ENCODE data around the gene KRT8.

The KRT8 gene

DNA sequence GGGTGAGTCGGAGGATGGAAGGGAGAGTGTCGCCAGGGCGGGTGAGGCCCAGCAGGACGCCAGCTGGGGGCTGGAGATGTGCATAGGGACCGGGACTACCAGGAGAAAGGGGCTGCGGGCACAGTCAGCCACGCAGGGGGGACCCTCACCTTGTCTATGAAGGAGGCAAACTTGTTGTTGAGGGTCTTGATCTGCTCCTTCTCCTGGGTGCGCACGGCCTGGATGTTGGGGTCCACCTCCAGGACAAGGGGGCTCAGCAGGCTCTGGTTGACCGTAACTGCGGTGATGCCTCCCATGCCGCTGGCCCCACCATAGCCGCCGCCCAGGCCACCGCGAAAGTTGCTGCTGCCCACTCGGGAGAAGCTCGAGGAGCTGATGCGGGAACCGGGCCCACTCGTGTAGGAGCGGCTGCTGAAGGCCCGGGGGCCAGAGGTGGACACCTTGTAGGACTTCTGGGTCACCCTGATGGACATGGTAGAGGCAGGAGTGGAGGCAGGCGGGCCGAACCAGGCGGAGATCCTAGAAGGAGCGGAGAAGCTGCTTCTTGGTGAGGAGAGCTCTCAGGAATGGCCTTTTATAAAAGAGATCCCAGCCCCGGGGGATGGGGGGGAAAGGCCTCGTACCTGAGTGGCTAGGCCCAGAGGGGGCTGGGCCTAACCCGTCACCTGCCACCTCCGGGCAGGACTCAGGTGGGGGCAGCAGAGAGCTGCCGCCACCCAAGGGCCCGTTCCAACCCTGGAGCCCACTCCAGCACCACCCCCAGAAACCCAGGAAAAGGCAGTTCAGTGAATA is at the start of gene KRT8:
TSS of gene KRT8 (minus strand) at position 568 of the 792 bp plus-strand sequence. CDS start at position 473, 95 bp downstream.
- TF ChIP-seq EP300 (IDR thresholded peaks at IDR 0.05; ENCODE audit: borderline replicate concordance) (peak; percentile 12; the same call in 1 of the 2 replicates), ZBTB7A (IDR thresholded peaks at IDR 0.05; ENCODE audit: low read depth) (peak; percentile 87; the same call in 1 of the 2 replicates), TCF12 (IDR thresholded peaks at IDR 0.05; ENCODE audit: low read depth) (peak; percentile 72), FOXM1 (IDR thresholded peaks at IDR 0.05; ENCODE audit: borderline replicate concordance, low read depth) (0 out of 2 replicates have a peak, but pooled peaks have one; percentile 32), RAD21 (IDR thresholded peaks at IDR 0.05; ENCODE audit: low read depth) (peak; percentile 92), CREB1 (IDR thresholded peaks at IDR 0.05; ENCODE audit: low read depth) (0 out of 2 replicates have a peak, but pooled peaks have one; percentile 36), TAF1 (IDR thresholded peaks at IDR 0.05; ENCODE audit: low read depth) (peak; percentile 97), NFIC (IDR thresholded peaks at IDR 0.05) (peak; percentile 49)
- TF ChIP-seq, protein P1, sequence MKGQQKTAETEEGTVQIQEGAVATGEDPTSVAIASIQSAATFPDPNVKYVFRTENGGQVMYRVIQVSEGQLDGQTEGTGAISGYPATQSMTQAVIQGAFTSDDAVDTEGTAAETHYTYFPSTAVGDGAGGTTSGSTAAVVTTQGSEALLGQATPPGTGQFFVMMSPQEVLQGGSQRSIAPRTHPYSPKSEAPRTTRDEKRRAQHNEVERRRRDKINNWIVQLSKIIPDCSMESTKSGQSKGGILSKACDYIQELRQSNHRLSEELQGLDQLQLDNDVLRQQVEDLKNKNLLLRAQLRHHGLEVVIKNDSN (IDR thresholded peaks at IDR 0.05) = peak; percentile 40; the same call in 1 of the 2 replicates
- TF ChIP-seq, protein P2, sequence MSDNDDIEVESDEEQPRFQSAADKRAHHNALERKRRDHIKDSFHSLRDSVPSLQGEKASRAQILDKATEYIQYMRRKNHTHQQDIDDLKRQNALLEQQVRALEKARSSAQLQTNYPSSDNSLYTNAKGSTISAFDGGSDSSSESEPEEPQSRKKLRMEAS (IDR thresholded peaks at IDR 0.05) = peak; percentile 36; the same call in 1 of the 2 replicates

DNA sequence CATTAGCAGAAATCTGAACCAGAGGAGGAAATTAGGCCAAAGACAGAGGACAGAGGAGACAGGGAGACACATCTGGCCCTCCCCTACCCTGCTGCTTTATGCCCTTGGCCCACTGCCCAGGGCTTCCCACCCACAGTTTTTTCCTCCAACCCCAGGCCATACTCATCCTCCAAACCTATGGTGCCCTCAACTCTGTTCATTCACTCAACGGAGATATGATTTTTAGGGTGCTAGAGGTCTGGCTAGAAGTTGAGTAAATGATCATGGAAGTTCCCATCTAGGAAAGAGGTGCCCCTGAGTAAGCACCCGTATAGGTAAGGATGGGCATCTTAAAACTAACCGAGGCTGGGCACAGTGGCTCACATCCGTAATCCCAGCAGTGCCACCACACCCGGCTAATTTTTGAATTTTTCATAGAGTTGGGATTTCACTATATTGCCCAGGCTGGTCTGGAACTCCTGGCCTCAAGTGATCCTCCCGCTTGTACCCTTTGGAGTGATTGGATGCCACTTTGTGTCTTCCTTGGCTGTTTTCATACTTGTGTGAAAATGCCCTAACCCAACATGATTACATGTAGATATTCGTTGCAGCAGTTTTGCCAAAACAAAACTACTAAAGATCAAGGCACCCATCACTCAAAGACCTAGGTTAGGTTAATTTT is 48.4 kb upstream of the KRT8 start:
- TF ChIP-seq FOXM1 (IDR thresholded peaks at IDR 0.05; ENCODE audit: borderline replicate concordance, low read depth) = no peak
- TF ChIP-seq, protein P3, sequence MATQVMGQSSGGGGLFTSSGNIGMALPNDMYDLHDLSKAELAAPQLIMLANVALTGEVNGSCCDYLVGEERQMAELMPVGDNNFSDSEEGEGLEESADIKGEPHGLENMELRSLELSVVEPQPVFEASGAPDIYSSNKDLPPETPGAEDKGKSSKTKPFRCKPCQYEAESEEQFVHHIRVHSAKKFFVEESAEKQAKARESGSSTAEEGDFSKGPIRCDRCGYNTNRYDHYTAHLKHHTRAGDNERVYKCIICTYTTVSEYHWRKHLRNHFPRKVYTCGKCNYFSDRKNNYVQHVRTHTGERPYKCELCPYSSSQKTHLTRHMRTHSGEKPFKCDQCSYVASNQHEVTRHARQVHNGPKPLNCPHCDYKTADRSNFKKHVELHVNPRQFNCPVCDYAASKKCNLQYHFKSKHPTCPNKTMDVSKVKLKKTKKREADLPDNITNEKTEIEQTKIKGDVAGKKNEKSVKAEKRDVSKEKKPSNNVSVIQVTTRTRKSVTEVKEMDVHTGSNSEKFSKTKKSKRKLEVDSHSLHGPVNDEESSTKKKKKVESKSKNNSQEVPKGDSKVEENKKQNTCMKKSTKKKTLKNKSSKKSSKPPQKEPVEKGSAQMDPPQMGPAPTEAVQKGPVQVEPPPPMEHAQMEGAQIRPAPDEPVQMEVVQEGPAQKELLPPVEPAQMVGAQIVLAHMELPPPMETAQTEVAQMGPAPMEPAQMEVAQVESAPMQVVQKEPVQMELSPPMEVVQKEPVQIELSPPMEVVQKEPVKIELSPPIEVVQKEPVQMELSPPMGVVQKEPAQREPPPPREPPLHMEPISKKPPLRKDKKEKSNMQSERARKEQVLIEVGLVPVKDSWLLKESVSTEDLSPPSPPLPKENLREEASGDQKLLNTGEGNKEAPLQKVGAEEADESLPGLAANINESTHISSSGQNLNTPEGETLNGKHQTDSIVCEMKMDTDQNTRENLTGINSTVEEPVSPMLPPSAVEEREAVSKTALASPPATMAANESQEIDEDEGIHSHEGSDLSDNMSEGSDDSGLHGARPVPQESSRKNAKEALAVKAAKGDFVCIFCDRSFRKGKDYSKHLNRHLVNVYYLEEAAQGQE (IDR thresholded peaks at IDR 0.05; ENCODE audit: low read depth) = no peak
- TF ChIP-seq RAD21 (IDR thresholded peaks at IDR 0.05; ENCODE audit: low read depth) = no peak
- TF ChIP-seq, protein P1 (IDR thresholded peaks at IDR 0.05) = no peak
- no peak for TF ChIP-seq TAF1 (IDR thresholded peaks at IDR 0.05; ENCODE audit: low read depth)
- no peak for TF ChIP-seq NFIC (IDR thresholded peaks at IDR 0.05)
- TF ChIP-seq YY1 (IDR thresholded peaks at IDR 0.05; ENCODE audit: low read depth) = no peak
- TF ChIP-seq CREB1 (IDR thresholded peaks at IDR 0.05; ENCODE audit: low read depth) = no peak
- TF ChIP-seq TEAD4 (IDR thresholded peaks at IDR 0.05) = no peak
- TF ChIP-seq CEBPB (IDR thresholded peaks at IDR 0.05) = no peak
- TF ChIP-seq EGR1 (IDR thresholded peaks at IDR 0.05) = no peak
- TF ChIP-seq, protein P2 (IDR thresholded peaks at IDR 0.05) = no peak
- no peak for TF ChIP-seq ZBTB7A (IDR thresholded peaks at IDR 0.05; ENCODE audit: low read depth)
- TF ChIP-seq EP300 (IDR thresholded peaks at IDR 0.05; ENCODE audit: borderline replicate concordance) = no peak

DNA sequence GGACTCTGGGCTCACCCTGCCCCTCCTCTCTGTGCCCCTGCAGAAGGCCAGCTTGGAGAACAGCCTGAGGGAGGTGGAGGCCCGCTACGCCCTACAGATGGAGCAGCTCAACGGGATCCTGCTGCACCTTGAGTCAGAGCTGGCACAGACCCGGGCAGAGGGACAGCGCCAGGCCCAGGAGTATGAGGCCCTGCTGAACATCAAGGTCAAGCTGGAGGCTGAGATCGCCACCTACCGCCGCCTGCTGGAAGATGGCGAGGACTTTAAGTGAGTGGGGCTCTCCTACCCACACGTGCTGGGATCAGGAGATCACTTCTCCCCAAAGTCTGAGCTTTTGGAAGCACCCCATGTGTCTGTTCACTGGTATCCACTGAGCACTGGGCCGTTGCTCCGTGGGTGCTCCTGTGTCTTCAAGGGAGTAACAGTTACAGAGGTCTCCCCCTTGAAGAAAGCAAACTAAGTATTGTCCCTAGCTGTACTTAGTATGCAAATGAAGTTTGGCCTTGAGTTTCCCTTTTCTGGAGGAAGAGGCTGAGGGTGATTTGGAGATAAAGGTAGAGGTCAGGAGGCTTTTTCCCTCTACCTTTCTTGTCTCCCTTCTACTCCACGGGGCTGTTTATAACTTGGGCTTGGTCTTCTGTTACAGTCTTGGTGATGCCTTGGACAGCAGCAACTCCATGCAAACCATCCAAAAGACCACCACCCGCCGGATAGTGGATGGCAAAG is 47.4 kb upstream of the KRT8 start:
- TF ChIP-seq EGR1 (IDR thresholded peaks at IDR 0.05) (no peak), TAF1 (IDR thresholded peaks at IDR 0.05; ENCODE audit: low read depth) (no peak)

DNA sequence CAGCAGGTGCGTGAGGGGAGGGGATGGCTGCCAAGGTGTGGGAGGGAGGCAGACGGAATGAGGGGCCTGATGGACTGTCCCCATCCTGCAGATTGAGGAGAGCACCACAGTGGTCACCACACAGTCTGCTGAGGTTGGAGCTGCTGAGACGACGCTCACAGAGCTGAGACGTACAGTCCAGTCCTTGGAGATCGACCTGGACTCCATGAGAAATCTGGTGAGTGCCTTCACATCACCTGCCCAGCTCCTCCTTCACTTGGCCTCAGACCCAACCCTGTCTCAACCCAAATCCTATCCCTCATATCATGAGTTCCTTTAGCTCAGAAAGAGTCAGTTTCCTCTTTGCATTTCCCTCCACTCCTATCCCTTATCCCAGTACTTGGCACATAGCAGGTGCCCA is 46.8 kb upstream of the KRT8 start:
- TF ChIP-seq RAD21 (IDR thresholded peaks at IDR 0.05; ENCODE audit: low read depth) (no peak), TCF12 (IDR thresholded peaks at IDR 0.05; ENCODE audit: low read depth) (no peak), TAF1 (IDR thresholded peaks at IDR 0.05; ENCODE audit: low read depth) (no peak), YY1 (IDR thresholded peaks at IDR 0.05; ENCODE audit: low read depth) (no peak), CREB1 (IDR thresholded peaks at IDR 0.05; ENCODE audit: low read depth) (no peak), EP300 (IDR thresholded peaks at IDR 0.05; ENCODE audit: borderline replicate concordance) (no peak), TEAD4 (IDR thresholded peaks at IDR 0.05) (no peak), NFIC (IDR thresholded peaks at IDR 0.05) (no peak), FOXM1 (IDR thresholded peaks at IDR 0.05; ENCODE audit: borderline replicate concordance, low read depth) (no peak), CEBPB (IDR thresholded peaks at IDR 0.05) (no peak), ZBTB7A (IDR thresholded peaks at IDR 0.05; ENCODE audit: low read depth) (no peak)
- TF ChIP-seq, protein P1 (IDR thresholded peaks at IDR 0.05) = no peak
- TF ChIP-seq, protein P2 (IDR thresholded peaks at IDR 0.05) = no peak

DNA sequence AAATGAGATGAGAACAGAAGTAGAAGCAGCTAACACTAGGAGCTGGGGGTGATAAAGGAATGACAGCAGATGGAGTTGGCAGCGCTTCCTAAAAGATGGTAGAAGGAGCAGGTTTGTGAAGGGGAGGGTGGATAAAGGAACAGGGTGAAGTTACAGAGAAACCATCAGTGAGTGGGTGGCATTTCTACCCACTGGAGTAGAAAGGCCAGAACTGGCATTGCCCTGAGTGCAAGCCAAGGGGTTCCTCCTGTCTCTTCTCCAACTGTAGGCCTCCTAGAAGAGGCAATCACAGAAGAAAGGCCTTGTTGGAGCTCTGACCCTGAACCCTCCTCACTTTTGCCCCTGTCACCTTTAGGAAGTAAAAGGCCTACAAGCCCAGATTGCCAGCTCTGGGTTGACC is 46.2 kb upstream of the KRT8 start:
- no peak for TF ChIP-seq NFIC (IDR thresholded peaks at IDR 0.05)

DNA sequence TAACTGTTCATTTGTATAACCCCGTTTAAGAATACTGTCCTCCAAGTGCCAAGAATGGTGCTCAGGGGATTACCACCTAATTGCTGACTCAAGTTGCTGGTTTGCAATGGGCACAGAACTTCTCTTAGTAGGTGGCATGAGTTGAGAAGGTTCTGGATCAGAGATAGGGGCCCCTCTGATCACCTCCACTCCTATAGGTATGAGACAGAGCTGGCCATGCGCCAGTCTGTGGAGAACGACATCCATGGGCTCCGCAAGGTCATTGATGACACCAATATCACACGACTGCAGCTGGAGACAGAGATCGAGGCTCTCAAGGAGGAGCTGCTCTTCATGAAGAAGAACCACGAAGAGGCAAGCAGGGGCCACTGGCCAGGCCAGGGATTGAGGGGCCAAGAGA is 45.7 kb upstream of the KRT8 start:
- TF ChIP-seq NFIC (IDR thresholded peaks at IDR 0.05) (no peak), CEBPB (IDR thresholded peaks at IDR 0.05) (no peak), ZBTB7A (IDR thresholded peaks at IDR 0.05; ENCODE audit: low read depth) (no peak), CREB1 (IDR thresholded peaks at IDR 0.05; ENCODE audit: low read depth) (no peak), YY1 (IDR thresholded peaks at IDR 0.05; ENCODE audit: low read depth) (no peak), TCF12 (IDR thresholded peaks at IDR 0.05; ENCODE audit: low read depth) (no peak), EP300 (IDR thresholded peaks at IDR 0.05; ENCODE audit: borderline replicate concordance) (no peak), EGR1 (IDR thresholded peaks at IDR 0.05) (no peak), FOXM1 (IDR thresholded peaks at IDR 0.05; ENCODE audit: borderline replicate concordance, low read depth) (no peak), RAD21 (IDR thresholded peaks at IDR 0.05; ENCODE audit: low read depth) (no peak), TEAD4 (IDR thresholded peaks at IDR 0.05) (no peak), TAF1 (IDR thresholded peaks at IDR 0.05; ENCODE audit: low read depth) (no peak)
- TF ChIP-seq, protein P1 (IDR thresholded peaks at IDR 0.05) = no peak
- TF ChIP-seq, protein P3 (IDR thresholded peaks at IDR 0.05; ENCODE audit: low read depth) = no peak
- TF ChIP-seq, protein P2 (IDR thresholded peaks at IDR 0.05) = no peak
